ENCODE results near the gene RDH13.
A peak's percentile ranks its signal among the peaks of the same experiment; 100 is the strongest.
"Not testable (repeated sequence)": the region's sequence is repeated elsewhere in the genome, so short reads cannot be mapped to it uniquely, and the experiment has no call there.

The RDH13 gene

DNA sequence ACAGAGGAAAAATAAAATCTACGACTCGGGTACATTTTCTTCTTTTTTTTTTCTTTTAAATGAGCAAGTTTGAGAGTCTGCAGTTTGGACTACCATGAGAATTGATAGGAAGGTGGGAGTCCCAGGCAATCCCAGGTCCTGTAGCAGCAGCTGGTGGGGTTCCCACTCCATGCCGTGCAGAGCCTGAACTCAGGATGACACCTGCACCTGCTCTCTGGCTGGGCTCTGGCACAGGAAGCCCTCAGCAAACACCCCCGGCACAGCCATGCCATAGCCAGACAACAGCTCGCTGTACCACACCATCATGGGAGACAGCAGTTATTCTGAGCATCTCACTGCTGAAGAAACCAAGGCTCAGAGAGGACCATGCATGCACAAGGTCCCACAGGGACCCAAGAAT is 18.7 kb downstream of the RDH13 start:
- DNase-seq: no peak

DNA sequence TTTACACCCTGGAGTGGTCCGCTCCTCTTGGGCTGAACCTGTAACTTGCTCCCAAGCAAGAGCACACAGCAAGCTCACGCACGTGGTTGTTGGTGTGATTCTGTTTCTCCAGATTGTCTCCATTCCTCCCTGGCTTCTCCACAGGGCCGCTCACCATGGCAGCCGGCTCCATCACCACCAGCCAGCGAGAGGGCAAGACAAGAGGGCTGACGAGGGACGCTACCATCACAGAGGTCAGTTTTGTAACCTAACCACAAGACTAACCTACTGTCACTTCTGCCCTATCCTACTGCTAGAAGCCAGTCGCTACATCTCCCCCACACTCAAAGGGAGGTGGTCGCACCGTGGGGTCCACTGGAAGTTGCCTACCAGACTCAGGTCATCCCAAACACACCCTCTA is 20.3 kb downstream of the RDH13 start:
- no peak for DNase-seq

DNA sequence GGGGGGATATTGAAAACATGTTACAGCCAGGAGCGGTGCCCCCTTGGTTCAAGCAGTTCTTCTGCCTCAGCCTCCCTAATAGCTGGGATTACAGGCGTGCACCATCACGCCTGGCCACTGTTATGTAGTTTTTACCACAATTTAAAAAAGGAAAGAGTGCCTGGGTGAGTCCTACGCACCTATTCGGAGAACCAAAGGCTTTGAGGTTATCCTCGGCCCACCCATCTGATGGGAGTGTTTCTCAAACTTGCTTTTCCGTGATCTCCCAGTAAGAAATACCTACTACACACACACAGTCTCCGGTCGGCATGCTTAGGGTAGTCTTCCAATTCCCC is 20.6 kb downstream of the RDH13 start:
- DNase-seq: no peak

DNA sequence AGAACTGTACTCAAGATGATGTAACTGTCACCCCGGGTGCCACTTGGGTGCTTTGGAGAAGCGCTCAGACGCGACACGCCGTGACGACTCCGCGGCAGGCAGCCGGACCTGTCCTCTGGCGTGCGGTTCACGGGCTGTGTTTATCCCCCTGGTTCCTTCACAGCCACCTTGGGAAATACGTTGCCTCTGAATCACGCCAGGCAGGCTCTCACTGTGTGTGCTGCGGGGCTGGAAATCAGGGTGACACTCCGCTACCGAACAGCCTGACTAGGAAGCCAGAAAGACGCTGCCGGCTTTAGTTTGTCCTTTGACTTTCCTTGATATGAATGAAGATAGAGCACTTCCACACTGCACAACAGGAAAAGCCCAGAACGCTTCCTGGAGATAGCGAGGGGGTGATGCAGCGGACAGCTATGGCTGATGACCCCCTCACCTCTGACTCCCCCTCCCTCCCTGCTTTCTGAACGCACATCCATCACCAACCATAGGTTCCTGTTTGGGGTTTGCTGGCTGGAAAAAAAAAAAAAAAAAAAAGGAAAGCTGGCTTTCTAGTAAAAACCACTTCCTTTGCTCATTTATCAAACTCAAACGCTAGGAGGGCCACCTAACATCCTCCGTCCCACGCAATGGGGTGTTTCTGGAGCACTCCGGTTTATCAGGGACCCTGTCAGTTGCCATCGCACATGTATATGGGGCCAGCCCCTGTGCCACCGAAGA is 21.2 kb downstream of the RDH13 start:
- no peak for DNase-seq

DNA sequence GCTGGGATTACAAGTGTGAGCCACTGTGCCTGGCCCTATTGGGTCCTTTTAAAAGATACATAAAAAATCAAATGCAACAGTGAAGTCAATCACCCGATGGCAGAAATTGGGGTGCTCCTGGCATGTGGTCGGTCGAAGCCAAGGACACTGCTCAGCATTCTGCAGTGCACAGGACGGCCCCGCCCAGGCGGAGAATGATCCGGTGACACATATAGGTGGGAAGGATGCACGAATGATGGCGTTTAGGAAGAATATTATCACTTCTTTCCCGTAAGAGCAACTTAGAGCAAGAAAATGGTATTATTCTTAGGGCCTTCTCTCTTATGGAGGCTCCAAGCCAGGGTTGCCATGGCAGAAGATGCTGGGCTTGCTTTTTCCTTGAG is 21.7 kb downstream of the RDH13 start:
- no peak for DNase-seq

DNA sequence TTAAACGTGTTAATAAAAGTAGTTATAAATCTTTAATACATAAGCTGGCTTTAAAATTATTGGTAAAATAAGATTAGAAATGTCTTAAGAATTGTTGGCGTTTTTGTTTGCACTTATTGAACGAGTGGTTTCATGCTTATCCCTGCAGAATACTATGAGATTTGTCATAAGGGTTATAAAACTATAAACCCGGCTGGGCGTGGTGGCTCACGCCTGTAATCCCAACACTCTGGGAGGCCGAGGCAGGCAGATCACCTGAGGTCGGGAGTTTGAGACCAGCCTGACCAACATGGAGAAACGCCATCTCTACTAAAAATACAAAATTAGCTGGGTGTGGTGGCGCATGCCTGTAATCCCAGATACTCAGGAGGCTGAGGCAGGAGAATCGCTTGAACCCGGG is 22.3 kb downstream of the RDH13 start:
- DNase-seq: not testable (repeated sequence)

DNA sequence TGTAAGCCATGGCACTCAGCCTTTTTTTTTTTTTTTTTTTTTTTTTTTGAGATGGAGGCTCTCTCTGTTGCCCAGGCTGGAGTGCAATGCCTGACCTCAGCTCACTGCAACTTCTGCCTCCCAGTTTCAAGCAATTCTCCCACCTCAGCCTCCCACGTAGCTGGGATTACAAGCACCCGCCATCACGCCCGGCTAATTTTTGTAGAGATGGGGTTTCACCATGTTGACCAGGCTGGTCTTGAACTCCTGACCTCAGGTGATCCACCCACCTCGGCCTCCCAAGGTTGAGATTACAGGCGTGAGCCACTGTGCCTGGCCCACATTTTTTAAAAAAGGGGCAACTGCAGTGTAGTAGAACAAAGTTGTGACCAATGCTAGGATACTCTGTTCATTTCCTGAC is 25.3 kb downstream of the RDH13 start:
- not testable (repeated sequence) for DNase-seq

DNA sequence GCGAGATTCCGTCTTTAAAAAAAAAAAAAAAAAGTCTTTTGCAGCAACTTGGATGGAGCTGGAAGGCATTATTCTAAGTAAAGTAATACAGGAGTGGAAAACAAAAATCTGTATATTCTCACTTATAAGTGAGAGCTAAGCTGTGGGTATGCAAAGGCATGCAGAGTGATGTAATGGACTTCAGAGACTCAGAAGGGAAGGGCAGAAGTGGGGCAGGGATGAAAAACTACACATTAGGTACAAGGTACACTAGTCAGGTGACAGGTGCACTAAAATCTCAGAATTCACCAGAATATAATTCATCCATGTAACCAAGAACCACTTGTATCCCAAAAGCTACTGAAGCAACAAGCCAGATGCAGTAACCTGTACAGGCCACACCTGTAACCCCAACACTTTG is 26.9 kb downstream of the RDH13 start:
- no peak for DNase-seq

DNA sequence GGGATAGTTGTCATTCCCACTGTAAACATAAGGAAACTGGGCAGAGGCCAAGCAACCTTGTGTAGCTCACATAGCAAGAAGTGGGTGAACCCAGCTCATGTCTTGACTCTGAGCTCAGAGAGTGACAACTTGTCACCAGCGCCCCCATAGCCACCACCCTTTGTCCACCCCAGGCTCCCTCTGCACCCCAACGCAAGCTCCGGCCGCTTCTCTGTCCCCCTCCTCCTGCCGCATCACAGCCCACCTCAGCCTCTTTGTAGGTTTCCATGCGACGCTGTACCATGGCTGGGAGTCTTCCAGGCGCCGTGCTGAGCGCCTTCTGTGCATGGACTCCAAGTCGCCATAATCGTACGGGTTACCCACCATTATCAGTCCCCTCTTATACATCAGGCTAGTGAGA is 28.2 kb downstream of the RDH13 start:
- DNase-seq: no peak

DNA sequence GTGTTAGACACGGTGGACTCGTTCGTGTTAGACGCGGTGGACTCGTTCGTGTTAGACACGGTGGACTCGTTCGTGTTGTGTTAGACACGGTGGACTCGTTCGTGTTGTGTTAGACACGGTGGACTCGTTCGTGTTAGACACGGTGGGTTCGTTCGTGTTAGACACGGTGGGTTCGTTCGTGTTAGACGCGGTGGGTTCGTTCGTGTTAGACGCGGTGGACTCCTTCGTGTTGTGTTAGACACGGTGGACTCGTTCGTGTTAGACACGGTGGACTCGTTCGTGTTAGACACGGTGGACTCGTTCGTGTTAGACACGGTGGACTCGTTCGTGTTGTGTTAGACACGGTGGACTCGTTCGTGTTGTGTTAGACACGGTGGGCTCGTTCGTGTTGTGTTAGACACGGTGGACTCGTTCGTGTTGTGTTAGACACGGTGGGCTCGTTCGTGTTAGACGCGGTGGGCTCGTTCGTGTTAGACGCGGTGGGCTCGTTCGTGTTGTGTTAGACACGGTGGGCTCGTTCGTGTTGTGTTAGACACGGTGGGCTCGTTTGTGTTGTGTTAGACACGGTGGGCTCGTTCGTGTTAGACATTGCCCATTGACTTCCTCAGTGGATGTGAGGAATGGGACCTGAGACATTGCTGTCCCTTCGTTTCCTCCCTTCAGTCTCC is 29.8 kb downstream of the RDH13 start:
- DNase-seq: not testable (repeated sequence)

DNA sequence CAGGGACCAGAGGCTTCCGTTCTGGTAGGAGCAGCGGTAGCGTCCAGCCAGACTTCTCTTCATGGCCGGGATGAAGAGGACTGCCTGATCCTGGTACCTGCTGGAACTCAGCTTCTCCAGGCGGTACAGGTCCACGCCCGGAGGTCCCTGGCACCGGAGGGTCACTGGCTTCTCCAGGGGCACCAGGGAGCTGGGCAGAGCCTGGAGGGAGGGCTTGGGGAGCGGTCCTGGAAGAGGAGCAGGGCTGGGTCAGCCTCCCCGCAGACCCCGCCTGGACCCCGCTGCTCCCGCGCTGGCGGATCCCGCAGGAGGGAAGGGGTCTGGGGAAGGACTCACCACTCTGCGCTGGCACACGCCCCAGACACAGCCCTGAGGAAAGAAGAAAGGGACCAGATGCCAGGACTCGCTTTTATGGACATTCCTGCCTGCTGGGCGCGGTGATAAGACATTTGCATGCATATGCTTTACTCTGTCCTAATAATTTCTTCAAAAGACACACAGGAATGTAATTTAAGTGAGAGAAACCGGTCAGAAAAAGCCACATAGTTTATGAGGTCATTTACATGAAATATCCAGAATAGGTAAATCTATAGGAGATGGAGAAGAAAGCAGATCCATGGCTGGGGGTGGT is 30.7 kb downstream of the RDH13 start:
- DNase-seq: no peak

DNA sequence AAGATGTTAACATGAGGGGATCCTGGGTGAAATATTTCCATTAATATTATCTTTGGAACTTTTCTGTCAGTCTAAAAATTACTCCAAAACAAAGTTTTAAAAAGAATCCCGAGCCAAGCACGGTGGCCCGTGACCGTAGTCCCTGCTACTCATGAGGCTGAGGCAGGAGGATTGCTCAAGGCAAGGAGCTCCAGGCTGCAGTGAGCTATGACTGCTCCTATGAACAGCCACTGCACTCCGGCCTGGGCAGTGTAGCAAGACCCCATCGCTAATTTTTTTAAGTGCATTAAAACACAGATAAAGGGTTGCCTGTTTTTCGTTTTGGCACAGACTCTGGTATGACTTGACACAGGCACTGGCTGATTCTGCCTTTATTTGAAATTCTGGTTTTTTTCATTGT is 31.8 kb downstream of the RDH13 start:
- DNase-seq: no peak

DNA sequence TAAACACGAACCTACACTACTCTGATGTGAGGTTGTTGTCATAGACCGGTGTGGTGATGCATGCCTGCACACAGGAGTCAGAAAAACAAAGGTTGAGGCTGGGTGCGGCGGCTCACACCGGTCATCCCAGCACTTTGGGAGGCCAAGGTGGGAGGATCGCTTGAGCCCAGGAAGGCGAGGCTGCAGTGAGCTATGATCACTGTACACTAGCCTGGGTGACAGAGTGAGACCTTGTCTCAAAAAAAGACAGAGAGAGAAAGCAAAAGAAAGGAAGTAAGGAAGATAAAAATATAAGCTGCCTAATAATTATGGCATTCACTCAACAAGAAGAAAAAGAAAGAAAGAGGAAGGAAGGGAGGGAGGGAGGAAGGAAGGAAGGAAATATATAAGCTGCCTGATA is 34.2 kb downstream of the RDH13 start:
- DNase-seq: no peak

DNA sequence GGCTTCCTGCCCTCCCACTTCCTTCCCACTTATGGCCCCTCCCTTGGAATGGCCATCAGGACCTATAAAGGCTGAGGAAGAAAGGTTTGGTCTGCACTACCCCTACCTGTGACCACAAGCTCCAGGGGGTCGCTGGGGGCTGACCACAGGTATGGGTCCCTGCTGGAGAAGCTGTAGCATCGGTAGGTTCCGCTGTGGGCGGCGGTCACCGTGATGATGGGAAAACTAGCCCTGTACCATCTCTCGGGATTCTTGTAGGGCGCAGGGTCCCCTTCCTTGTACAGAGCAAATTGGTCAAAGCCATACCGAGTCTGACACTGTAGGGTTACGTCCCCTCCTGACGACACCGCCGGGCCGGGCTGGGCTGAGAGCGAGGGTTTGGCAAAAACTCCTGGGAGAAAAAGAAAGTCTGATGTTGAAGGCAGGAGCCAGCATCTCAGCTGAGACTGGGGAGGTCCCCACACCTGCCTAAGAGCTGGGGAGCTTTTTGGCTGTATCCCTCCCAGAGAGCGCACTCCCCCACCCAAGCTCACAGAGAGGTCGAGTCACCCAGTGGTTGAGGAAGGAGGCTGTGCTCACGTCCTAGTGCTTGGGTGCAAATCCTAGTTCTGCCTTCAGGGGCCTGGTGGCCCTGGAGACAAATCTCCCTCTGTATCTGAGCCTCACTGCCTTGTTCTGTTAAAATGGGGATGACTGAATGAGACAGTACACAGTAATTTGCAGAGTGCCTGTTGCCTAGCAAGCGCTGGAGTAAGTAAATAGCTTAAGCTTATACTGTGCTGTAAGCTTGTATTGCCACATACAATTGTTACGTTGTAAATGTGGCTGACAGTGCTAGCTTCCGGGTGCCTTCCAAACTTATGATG is 35.2 kb downstream of the RDH13 start:
- no peak for DNase-seq

DNA sequence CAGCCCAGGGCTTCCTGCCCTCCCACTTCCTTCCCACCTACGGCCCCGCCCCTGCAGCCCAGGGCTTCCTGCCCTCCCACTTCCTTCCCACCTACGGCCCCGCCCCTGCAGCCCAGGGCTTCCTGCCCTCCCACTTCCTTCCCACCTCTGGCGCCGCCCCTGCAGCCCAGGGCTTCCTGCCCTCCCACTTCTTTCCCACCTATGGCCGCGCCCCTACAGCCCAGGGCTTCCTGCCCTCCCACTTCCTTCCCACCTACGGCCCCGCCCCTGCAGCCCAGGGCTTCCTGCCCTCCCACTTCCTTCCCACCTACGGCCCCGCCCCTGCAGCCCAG is 35.8 kb downstream of the RDH13 start:
- not testable (repeated sequence) for DNase-seq

DNA sequence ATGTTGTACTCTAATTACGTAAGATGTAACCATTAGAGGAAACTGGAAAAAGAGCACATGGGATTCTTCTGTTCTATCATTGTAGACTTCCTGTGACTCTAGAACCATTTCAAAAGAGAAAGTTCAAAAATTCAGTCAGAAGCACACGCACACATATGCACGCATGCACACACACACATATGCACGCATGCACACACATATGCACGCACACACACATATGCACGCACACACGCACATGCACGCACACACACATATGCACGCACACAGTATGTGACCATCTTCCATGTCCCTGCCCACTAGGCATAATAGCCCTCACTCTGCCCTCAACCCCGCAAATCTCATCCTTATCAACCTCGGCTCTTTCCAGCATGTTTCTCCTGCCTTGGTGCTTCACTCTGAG is 38.8 kb downstream of the RDH13 start:
- DNase-seq: no peak

DNA sequence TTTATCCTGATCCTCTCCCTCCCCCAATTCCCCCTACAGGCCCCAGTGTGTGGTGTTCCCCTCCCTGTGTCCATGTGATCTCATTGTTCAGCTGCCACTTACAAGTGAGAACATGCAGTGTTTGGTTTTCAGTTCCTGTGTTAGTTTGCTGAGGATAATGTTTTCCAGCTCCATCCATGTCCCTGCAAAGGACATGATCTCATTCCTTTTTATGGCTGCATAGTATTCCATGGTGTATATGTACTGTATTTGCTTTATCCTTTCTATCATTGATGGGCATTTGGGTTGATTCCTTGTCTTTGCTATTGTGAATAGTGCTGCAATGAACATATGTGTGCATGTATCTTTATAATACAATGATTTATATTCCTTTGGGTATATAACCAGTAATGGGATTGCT is 42.6 kb downstream of the RDH13 start:
- not testable (repeated sequence) for DNase-seq

DNA sequence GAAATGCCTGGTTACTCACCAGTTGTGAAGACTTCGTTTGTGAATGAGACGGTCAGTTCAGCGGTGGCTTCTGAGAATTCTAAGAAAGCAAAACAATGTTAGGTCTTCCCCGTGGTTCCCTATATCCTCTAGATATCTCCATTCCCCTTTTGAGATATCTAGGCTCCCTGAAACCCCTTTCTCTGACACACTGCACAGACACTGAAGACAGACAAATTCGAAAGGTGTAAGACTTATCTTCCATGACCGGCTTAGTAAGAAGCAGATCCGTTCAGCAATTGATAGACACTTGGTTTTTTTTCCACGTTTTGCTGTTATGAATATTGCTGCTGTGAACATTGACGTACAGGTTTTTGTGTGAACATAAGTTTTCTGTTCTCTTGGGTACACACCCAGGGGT is 44.3 kb downstream of the RDH13 start:
- DNase-seq: no peak

DNA sequence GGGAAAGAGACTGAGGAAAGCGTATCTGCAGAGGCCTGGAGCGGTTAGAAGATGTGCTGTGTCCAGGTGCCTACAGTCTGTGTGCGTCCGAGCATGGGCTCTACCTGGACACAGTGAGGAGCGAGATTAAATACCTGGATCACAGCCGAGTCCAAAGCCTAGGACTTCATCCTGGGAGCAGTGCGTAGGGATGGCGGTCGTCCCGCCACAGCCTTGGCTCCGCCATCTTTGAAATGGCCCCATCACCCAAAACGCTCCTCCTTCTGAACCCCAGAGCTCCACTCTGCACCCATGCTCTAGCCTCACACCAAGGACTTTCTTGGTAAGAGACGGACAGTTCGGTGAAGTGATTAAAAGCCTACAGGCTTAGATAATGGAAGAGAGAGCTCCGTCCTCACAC is 44.7 kb downstream of the RDH13 start:
- DNase-seq: no peak

DNA sequence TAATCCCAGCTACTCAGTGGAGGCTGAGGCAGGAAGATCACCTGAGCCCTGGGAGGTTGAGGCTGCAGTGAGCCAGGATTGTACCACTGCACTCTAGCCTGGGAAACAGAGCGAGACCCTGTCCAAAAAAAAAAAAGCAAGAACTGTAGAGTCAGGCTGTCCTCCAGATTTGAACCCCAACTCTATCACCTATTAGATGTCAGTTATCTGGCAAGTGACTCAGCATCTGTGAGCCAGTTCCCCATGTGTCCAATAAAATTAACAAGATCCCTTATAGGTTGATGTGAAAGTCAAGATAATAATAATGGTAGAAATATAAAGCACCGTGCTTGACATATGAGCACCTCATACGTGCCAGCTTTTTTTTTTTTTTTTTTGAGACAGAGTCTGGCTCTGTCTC is 46.9 kb downstream of the RDH13 start:
- no peak for DNase-seq

DNA sequence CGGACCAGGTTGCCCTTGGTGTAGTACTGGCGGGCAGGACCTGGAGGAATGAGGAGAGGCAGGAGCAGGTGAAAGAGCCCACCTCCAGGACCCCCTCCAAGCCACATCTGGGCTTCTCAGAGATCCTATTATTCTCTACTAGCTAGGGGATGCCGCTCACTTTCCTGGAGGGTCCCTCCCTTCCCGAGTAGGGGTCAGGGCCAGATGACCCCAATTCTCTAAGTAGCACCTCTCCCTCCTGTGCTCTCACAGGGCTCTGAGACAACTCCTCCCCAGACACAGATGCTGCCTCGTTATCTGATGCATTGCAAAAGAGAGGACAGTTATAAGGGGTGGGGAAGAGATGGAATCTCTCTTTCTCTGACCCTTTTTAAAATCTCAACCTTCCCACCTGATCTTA is 47.8 kb downstream of the RDH13 start:
- no peak for DNase-seq

DNA sequence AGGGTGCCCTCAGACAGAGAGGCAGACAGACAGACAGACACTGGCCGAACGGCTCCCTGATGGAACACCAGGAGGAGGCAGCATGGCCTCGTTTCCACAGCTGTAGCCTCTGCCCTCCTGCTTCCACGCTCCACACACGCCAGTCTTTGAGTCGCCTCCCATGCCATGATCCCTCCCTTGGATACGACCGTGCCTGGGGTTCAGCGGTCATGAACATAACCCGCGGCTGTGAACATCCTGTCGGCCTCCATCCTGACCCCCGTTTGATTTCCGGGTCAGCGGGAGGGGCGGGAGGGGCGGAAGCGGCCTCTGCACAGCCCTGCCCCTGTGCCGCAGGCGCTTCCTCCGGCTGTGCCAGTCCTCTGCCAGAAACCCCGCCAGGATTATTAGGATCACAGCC is 48.2 kb downstream of the RDH13 start:
- DNase-seq: peak; percentile 17 to 26

DNA sequence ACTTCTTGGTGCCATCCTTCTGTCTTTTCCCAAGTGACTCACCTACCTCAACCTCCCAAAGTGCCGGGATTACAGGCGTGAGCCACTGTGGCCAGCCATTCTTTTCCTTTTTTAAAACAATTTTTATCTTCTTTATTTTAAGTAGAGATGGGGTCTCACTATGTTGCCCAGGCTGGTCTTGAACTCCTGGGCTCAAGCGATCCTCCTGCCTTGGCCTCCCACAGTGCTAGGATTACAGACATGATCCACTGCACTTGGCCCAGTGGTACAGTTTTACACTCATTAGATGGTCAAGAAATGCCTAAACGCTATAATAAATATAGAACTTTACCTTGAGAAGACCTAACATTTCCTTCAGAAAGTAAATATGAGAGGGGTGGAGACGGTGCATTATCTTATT is 49.4 kb downstream of the RDH13 start:
- no peak for DNase-seq

DNA sequence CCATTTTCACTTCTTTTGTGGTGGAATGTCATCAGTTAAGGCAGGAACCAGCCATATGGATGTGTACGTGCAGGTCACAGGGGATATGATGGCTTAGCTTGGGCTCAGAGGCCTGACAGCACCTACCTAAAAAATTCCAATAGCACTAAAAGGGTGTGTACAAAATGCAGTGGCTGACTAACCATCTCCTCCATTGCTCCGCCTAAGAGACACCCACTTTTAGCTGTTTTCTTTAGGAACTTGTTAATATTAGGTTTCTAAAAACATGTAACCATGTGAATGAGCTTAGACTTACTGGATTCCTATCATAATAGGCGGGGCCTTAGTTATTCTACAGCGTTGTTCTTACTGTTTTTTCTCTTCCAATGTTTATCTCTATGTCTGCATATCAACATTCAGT is 50.6 kb downstream of the RDH13 start:
- DNase-seq: no peak

Measured in CD4-positive, alpha-beta T cell treated with Interleukin-1 beta for 1 hour (primary cell).